OCI-LY7 (cell line): ENCODE measurements around the gene ALPL.

Experiments
- CTCF ChIP-seq: fragments of 200-600 bp; sonication (generic); conservative IDR thresholded peaks from 2 replicates; pipeline ENCODE4 v1.5.1; 2014; ENCODE audit warnings: mild to moderate bottlenecking, antibody characterized with exemption, low read length, moderate library complexity, mixed read lengths
- EZH2phosphoT487 ChIP-seq: fragments of 200-600 bp; sonication (generic); IDR thresholded peaks from 2 replicates; pipeline ENCODE4 v1.6.1; 2018; ENCODE audit warnings: low read depth, borderline replicate concordance, mild to moderate bottlenecking, mixed run types, antibody characterized with exemption, low read length, moderate library complexity, mixed read lengths

- TF ChIP-seq CTCF, result no peak
- TF ChIP-seq EZH2phosphoT487, result no peak
Observed at GRCh38 chr1:21592086-21592865, 83.1 kb downstream of the ALPL start.
